CMK (cell line): ENCODE data around the gene PLA2G4A.

ENCODE experiments used
- DNase-seq: peaks from one replicate; pipeline ENCODE4 v3.0.0-alpha.2; 2010; ENCODE audit warnings: low read depth

Gene PLA2G4A

DNA sequence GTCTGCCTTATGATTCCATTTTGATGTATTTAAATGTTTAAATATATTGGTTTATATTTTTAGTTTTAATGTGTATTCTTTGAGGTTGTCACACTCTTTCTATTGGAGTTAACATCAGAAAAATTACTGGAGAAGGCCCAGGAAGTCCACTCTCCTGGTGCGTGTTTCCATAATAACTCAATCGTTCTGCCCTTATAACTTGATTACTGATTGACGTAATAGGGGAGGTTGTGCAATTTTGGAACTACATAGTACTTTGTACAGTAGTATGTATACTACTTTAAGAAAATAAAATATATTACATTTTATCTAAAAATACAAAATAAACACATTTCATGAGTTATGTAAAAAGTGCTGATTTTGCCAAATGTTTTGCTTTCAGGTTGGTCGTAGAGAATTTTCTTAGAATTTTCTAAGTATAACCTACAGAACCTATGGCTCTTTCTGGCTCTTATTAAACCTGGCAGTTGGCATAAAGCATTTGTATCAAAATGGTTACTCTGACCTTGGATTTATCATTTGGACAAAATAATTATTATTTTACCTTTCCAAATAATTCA lies 5.7 kb downstream of the PLA2G4A start:
- DNase-seq = no peak

DNA sequence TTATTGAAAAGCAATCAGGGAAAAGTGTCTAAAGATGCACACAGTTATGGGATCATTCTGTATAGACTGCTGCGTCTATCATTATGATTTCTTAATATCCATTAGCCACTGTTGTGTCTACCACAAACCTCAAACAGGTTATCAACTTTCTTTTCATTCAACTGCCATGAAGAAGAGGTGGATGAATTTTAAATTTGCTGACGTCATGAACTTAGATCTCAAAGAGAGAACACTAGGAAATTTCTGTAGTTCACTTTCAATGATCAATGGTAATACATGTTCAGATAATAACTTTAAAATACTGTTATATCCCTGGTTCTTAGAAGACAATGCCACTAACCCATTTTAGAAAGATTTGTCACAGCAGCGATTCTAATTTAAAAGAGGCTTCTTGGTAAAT lies 6.7 kb downstream of the PLA2G4A start:
- DNase-seq = no peak

DNA sequence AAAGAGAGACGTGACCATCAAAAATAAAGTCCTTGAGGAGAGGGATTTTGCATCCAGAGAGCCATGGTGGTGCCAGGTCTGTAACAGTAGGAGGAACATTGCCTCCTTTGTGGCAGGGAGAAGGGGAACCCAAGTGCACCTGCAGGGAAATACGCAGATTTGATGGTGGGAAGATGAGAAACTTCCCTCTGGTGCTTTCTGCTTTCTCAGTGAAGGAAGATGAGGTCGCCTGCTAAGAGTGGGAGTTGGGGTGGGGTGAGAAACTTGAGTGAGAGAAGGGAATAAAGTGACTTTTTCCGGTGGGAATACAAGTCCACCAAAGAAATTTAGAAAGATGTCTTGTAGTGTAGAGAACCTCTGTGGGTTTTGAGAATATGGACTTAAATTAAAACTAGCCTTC lies 9.1 kb downstream of the PLA2G4A start:
- DNase-seq = no peak

DNA sequence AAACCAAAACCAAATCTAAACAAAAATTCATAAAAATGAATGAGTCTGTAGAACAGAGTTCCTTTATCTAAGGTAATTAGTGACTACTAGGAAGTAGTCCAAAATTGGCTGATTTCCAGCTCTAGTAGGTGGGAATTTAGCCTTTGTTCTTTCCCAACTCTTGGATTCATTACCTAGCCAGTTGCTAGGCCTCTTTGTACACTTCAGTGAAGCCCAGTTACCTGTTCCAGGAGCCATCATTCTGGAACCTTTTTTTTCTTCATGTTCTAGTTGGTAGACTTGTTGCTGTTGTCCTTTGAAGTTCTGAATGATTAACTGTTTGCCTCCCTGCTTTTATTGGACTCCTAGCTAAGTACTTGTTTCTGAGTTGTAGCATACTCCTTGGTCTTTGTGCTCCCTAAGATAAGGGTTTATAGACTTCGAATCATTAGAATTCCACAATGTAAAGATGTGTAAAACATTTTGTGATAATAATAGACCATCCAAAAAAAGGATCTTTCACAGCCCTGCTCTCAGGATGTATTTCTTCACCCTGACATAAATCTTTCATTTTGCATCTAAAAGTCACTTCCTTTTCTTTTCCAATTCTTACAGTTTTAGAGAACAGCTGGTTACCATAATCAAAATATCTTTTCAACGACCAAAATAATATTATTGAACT lies 9.8 kb downstream of the PLA2G4A start:
- no peak for DNase-seq

DNA sequence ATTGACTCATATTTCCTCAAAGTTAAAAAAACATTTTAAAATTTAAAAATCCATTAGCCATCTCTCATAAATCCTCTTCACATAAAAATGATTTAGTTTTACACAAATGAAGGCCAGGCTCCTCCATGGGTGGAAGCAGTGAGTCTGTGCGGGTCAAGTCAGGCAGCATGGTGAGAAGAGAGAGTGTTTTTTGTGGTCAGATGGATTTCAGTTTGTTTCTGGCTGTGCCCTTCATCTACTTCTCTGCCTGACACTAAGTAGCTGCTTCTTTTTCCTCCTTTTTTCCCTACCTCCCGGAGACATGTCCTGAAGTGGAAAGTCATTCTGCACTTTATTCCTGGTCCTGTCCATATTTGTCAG lies 10.3 kb downstream of the PLA2G4A start:
- DNase-seq = no peak

DNA sequence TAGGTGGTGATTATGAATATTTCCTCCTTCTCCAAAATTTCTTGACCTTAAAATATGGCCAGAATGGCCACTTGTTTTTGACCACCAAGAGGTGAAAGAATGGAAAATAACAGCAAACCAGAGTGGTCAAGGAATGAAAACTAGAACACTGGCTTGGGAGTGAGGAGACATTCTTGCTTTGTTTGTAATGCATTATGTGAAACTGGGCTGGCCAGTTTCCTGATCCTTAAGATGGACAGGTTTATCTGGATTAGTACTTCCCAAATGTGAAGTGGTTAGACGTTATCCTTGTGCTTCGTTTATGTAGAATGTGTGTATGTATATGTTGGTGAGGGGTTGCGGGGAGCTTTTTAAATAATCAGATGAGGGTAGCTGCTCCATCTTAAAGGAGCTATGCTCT lies 12.8 kb downstream of the PLA2G4A start:
- no peak for DNase-seq

DNA sequence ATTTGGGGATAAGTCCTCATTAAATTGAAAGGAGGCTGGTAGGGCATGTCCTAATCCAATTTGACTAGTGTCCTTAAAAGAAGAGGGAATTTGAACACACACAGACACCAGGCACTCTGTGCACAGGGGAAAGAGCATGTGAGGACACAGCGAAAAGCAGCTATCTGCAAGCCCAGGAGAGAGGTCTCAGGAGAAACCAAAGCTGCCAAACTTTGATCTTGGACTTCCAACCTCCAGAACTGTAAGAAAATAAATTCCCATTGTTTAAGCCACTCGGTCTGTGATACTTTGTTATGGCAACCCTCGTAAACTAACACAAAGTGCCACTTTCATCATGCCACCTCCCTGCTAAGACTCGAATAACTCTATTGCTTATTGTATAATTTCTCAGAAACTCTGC lies 13.8 kb downstream of the PLA2G4A start:
- DNase-seq = no peak

DNA sequence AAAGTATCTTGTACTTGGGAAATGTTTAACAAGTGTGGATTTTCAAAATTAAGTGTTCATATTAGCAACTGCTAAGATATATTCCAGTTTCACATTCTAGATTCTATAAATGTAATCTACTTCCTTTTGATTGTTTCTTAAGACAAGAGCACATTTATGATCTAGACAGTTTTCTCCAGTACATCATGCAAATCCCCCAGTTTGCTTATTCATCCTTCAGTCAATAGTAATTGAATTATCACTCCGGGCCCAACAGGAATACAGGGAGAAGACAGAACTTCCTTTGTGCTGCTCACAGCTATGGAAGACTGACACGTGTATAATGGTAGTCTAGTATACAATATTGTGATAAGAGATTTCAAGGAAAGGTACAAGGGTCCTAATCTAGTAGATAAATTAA lies 14.5 kb downstream of the PLA2G4A start:
- DNase-seq = no peak

DNA sequence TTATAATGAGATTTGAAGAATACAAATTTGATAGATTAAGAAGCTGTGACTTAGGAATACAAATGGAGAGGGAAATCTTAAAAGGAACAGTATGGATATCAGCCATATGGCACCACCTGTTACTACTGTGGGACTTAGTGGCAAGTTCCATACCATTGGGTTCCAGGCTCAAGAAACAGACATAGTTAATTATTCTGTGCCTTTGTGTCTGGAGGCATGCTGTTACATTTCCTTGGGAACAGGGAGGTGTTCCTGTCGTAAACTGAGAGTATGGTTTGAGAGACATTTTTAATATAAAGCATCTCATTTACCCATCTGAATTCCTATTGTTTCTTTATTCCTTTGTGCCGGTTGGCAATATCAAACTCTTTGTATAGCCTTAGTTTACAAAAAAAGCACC lies 15.2 kb downstream of the PLA2G4A start:
- DNase-seq = no peak

DNA sequence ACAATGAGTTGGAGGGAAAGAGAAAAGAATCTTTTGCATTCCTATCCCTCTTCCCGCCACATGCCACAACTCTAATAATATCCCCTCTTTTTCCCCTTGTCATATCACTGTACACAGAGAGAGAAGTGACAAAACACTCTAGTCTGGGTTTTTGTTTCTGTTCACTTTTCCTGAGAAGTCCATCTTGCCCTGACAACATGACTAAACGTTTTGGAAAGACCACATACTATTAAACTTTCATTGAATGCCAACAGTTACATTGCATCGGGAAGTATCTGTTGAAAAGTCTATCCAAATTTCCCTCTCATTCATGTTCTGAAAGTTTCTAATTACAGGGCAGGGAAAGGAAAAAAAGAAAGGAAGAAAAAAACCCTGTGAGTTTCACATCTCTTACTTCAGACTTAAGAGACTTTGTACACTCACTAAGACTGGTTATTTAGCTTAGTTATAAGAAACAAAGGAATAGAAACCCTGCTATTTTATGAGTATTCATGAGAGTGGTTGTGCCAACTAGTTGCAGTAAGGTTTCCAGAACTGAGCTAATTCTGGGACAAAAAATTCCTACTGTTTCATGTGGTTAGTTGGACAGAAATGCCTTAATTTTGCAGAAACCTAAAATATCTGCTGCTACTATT lies 16.9 kb downstream of the PLA2G4A start:
- no peak for DNase-seq

DNA sequence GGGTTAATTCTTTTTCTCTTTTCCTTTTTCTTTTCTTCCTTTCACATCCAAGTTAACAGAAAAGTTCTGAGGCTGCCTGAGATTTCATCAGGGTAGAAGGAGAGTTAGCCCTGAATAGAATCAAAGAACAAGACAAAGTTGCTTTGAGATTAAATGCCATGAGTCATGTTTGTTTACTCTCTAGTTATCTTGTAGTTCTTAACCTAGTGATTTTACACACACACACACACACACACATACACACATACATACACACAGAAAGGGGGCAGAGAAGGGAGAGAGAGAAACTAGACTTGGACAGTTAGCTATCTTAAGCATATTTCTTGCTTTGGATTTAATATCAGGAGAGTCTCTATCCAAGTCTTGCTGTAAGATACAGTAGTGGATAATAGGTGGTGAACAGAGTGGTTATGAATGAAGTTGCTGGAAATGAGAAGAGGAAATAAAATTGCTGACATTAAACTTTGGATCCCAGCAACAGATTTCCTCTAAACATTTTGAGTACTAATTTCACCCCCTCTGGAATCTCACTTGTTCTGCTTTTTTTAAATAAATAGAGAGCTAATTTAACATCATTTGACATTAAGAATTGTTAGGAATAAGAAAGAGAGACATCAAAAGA lies 19.9 kb downstream of the PLA2G4A start:
- DNase-seq = no peak

DNA sequence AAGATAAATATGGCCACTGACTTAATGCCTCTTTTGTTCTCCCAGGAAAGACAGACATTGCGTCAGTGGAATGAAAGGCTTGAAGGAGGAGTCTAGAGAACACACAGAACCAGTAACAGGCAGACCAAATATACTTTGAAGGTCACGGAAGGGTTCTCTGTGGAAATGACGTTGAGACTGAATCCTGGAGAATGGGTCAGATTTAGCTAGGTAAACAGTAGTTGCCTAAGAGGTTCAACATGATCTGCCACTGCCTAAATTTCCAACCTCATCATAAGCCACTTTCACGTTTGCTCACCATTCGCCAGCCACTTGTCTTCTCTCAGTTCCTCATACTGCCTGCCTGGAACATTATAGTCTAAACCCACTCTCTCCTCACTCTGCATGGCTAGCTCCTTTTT lies 20.5 kb downstream of the PLA2G4A start:
- no peak for DNase-seq

DNA sequence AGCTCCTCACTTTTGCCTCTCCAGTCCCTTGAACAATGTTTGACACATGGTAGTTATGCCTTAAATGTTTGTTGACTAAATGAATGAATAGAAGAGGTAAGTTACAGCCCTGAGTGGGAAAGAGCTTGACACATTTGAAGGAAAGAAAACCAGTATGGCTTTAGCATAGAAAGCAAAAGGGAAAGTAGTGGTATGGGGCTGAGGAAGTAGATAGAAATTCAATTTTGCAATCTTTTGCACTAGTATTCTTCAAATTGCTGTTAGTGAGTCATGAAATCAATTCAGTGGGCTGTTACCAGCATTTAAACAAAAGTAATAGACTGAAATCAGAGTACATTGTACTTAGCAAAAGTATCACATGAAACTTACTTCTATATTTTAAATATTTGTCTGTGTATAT lies 21.1 kb downstream of the PLA2G4A start:
- DNase-seq = no peak

DNA sequence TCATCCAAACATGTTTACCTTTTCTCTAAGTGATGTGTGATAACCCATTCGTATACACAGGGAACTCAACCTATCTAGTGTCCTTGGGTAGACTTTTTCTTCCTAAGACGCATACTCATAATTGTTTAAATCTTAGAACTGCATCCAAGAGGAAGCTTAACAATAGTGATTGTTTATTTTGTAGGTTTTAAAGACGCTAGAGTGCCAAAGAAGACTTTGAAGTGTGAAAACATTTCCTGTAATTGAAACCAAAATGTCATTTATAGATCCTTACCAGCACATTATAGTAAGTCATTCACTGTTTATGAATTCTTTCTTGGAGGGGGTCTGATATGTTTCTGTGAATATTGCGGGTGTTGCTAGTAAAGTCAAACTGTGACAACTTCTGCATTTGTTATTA lies 25.4 kb downstream of the PLA2G4A start:
- DNase-seq = no peak

DNA sequence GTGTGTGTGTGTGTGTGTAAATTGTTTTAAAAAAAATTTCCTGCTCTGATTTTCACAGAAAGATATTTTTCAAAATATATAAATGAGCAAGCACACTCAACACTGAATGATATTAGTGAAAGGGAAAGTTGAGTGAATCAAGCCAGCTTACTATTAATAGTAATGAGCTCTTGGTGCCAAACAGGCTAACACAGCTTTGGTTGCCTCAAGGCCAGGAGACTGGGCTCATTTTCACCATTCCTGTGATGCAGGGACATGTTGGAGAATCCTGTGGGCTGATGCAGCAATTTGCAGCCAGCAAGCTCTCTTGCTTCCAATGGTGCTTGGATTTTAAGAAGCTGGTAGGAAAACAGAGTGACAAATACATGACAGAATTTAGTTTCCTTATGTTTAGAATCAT lies 30.2 kb downstream of the PLA2G4A start:
- no peak for DNase-seq

DNA sequence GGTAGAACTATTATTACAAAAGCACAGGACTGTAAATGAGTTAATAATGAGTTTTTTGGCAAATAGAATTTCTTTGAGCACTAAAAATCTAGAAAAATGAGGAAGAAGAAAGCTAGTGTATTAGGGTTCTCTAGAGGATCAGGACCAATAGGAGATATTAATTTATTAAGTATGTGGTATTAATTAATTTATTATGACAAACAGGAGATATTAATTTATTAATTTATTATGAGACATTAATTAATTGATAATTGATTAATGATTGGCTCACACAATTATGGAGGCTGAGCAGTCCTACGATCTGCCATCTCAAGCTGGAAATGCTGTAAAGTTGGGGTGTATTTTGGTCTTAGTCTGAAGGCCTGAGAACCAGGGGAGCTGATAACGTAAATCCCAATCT lies 31.2 kb downstream of the PLA2G4A start:
- no peak for DNase-seq

DNA sequence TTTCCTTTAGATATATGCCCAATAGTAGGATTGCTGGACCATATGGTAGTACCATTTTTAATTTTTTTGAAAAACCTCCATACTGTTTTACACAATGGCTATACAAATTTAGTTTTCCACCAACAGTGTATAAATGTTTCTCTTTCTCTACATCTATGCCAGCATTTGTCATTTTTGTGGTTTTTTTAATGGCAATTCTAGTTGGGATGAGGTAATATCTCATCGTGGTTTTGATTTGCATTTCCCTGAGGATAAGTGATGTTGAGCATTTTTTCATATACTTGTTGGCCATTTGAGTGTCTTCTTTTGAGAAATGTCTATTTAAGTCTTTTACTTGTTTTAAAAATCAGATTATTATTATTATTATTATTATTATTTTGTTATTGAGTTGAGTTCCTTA lies 35.5 kb downstream of the PLA2G4A start:
- DNase-seq = no peak

DNA sequence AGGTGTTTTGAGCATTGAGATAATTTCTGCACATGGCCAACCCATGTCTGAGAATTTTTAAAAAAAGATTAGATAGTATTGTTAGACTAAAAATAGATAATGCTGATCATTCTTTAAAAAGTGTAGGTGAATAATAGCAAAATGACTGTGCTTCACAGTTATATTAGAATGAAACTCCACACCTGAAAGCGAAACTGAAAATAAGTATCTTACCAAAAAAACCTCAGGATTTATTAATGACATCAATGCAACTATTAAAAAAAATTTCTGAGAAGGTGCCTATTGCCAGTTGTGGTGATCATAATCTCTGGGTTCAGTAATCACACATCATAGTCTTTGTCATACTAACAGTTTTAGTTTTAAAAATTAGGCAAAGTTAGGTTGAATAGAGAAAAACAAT lies 36.5 kb downstream of the PLA2G4A start:
- DNase-seq = no peak

DNA sequence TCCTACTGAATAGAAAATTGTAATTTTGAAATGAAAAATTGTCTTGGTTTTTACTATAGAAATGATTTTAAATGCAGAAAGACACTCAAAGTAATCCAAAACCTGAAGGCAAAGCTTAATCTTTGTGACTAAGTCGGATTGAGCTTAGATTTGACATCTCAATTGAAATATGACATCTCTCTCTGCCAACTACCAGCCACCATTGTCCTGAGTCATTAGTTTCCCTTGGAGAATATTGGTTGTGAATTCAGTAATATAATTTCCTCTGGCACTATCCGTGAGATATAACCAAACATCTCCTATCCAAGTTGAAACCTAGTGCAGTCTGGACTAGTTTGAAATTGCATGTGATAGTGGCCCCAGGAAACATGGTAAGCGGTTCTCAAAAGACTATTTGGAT lies 37.1 kb downstream of the PLA2G4A start:
- no peak for DNase-seq

DNA sequence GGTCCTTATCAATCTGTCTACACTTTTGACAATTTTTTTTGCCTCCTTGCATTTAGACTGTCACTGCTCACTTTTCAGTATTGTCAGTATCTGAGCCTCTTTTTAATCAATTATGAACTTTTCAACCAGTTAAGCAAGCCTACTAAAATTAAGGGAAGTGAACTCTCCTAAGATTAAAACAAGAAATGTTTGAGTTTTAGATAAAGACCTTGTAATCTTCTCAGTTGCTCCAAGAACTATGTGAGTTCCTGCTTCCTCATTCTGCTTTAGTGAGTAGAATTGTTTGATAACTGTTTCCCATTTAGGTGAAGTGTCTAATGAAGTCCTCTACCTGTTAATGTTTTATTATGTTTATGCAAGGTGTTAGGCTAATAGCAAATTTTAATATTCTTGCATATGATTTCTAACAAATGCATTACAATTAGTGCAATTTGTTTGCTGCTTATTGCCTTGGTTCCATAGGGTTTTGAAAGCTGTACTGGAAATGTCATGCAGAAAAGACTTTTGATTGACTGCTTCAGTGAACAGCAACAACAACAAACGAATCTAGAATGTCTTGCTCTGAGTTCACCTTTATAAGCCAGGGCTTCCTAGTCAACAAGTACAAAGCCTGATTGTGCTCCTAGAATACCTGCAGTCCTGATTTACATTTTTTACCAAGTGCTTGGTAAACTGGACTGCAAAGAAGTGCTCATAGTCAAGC lies 40.9 kb downstream of the PLA2G4A start:
- no peak for DNase-seq

DNA sequence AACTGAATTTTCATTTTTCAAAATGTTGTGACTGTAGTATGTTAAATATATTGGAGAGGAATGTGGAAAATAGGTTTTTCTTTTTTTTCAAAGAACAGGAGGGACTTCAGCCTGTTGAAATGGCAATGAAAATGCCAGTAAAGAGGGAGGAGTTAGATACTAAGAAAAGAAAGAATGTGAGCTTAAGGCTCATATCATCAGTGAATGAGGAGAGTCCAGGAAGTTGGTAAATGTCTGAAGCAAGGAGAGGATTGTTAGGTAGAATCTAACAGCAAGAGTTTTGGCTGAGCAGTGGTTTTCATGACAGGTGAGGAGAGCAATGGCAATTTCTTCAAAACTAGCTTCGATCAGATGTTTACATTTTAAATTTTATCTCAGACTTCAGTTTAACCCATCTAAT lies 43.0 kb downstream of the PLA2G4A start:
- no peak for DNase-seq

DNA sequence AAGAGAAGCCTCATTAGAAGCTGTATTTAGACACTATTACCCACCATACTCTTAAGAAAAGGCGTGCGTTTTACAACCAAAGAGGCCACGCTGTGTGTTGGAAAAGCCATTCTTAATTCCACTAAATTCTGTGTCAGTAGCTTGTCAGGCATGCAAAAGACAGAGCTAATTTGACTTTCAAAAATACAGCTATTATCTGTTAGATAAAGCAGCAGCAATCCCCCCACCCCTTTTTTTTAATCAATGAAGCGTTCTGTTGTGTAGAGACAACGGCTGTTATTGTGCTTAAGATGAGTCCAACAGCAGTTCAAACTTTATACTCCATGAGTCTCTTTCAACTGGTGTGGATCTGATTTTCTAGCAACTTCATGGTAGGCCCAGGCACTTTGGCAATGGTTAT lies 43.5 kb downstream of the PLA2G4A start:
- no peak for DNase-seq

DNA sequence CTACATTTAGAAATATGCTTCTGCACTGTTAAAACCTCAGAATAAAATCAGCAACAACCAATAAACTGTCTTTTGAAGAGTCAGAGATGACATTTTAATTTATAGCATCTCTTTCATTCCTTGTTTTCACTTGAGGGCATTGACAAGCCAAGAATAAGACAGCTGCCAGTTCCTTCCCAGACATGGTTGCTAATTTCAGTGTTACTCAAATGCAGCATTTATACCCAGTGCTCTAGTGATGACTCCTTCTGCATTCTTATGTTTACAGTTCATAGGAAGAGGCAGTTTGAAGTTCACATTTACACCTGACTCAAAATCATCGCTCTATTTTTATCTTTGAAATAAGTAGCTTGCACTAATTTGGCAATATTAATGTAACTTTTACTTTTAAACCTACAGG lies 44.9 kb downstream of the PLA2G4A start:
- no peak for DNase-seq
